ENCODE results near the gene PSMC4. TPM values are rescaled to one million over a fixed set of nuclear protein-coding genes. Genes with fewer than 3 reads are reported as not detected.

Gene PSMC4
- total RNA-seq, 1 donor from 2014 or later = 122 TPM

DNA sequence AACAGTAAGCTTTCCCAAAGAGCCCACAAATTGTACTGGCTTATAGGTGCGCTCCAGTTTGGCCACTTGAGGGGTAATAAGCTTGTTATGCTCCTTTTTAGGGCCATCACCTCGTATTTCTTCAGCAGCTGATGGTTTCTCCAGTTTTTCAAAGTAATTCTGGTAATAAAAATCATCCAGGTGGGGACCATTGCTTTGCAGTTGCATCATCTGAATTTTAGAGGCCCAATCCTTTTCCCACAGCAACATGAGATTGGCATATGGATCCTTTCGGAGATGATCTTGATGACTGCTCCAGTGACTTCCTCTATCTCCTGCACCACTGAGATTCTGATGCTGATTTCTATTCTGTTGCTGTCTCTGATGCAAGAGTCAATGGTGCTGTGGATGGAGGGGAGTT is 53.0 kb downstream of the PSMC4 start:
- Histone ChIP-seq H3K36me3 (no peaks in the 10 kb centered on the region), H3K9me3 (peaks cover 62 to 99% of the 10 kb centered on the region in 2 donors), H3K4me3 (no peak overlapping the region), H3K27ac (no peak overlapping the region), H3K4me1 (no peaks in the 10 kb centered on the region), H3K27me3 (no peaks in the 10 kb centered on the region)
- TF ChIP-seq, protein P1, sequence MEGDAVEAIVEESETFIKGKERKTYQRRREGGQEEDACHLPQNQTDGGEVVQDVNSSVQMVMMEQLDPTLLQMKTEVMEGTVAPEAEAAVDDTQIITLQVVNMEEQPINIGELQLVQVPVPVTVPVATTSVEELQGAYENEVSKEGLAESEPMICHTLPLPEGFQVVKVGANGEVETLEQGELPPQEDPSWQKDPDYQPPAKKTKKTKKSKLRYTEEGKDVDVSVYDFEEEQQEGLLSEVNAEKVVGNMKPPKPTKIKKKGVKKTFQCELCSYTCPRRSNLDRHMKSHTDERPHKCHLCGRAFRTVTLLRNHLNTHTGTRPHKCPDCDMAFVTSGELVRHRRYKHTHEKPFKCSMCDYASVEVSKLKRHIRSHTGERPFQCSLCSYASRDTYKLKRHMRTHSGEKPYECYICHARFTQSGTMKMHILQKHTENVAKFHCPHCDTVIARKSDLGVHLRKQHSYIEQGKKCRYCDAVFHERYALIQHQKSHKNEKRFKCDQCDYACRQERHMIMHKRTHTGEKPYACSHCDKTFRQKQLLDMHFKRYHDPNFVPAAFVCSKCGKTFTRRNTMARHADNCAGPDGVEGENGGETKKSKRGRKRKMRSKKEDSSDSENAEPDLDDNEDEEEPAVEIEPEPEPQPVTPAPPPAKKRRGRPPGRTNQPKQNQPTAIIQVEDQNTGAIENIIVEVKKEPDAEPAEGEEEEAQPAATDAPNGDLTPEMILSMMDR (IDR thresholded peaks at IDR 0.05) = no peak
- DNase-seq (ENCODE audit: low spot score in 2 of 2) = no peak
- intact Hi-C loops (cut with DNase I) = no loop called here

DNA sequence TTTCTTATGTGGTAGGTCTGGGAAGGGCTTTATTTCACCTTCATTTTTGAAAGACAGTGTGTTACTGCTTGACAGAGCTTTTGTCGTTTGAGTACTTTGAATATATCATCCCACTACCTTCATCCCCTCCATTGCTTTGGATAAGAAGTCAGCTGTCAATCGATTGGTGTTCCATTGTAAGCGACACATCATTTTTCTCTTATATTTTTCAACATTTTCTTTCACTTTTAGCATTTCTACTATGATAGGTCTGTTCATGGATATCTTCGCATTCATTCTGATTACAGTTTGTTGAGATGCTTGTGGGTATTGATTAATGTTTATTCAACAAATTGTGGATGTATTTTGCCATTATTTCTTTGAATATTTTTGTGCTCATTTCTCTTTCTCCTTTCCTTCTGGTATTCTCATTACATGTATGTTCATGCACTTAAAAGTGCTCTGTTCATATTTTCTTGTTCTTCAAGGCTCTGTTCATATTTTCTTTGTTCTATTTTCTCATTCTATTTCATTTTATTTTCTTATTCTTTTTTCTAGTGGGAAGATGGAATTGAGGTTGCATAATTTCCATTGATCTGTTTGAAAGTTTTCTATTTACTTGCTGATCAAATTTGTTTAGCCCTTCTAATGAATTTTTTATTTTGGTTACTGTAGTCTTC is 55.1 kb downstream of the PSMC4 start:
- TF ChIP-seq, protein P1 (IDR thresholded peaks at IDR 0.05) = no peak
- H3K27ac ChIP-seq = no peak overlapping the region
- no peaks in the 10 kb centered on the region for H3K36me3 ChIP-seq
- H3K9me3 ChIP-seq = peaks cover 81 to 99% of the 10 kb centered on the region in 2 donors
- no peaks in the 10 kb centered on the region for H3K4me1 ChIP-seq
- no peak overlapping the region for H3K4me3 ChIP-seq
- intact Hi-C loops (cut with DNase I) = no loop called here
- DNase-seq (ENCODE audit: low spot score in 2 of 2) = no peak
- H3K27me3 ChIP-seq = no peaks in the 10 kb centered on the region

DNA sequence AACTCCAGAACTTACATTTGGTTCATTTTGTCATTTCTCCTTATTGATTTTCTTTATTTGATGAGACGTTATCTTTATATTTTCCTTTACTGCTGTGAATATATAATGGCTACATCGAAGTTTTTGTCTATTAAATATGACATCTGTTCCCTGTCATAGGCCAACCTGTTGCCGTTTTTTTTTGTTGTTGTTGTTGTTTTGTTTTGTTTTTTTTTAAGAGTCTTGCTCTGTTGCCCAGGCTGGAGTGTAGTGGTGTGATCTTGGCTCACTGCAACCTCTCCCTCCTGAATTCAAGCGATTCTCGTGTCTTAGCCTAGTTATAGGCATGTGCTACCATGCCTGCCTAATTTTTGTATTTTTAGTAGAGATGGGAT is 55.6 kb downstream of the PSMC4 start:
- Histone ChIP-seq H3K4me1 (no peaks in the 10 kb centered on the region), H3K27ac (no peak overlapping the region), H3K27me3 (no peaks in the 10 kb centered on the region), H3K36me3 (no peaks in the 10 kb centered on the region), H3K9me3 (peaks cover 86 to 99% of the 10 kb centered on the region in 2 donors), H3K4me3 (no peak overlapping the region)
- intact Hi-C loops (cut with DNase I) = no loop called here
- no peak for DNase-seq (ENCODE audit: low spot score in 2 of 2)
- TF ChIP-seq, protein P1 (IDR thresholded peaks at IDR 0.05) = no peak

Other genes with a start within 250 kb of the PSMC4 start
- not detected for gene CLC, start 233.1 kb upstream of the PSMC4 start, total RNA-seq
- gene LEUTX, start 192.3 kb upstream of the PSMC4 start, total RNA-seq = not detected
- gene DYRK1B, start 137.0 kb upstream of the PSMC4 start, total RNA-seq = 34.7 TPM
- 92.1 TPM for gene FBL, start 124.8 kb upstream of the PSMC4 start, total RNA-seq
- gene FCGBP, start 36.5 kb upstream of the PSMC4 start, total RNA-seq = 21.2 TPM
- gene ZNF546, start 25.9 kb downstream of the PSMC4 start, total RNA-seq = 3.0 TPM
- gene ZNF780B, start 85.1 kb downstream of the PSMC4 start, total RNA-seq = 15.6 TPM
- 0.32 TPM for gene ZNF780A, start 119.8 kb downstream of the PSMC4 start, total RNA-seq
- 19.4 TPM for gene MAP3K10, start 220.3 kb downstream of the PSMC4 start, total RNA-seq
- gene TTC9B, start 247.2 kb downstream of the PSMC4 start, total RNA-seq = not detected